SU-DHL-6 (cell line): Measurements from ENCODE around the gene NCBP3.

Experiments used
- CTCF ChIP-seq: fragments of 200-600 bp; sonication (generic); IDR thresholded peaks from one replicate; pipeline ENCODE4 v1.5.1; 2017; ENCODE audit warnings: antibody characterized with exemption, mild to moderate bottlenecking, low read length, moderate library complexity; ENCODE audit not compliant: insufficient read depth, poor library complexity, severe bottlenecking
- EZH2phosphoT487 ChIP-seq: fragments of 200-600 bp; sonication (generic), shearing (Covaris generic); conservative IDR thresholded peaks from 2 replicates; pipeline ENCODE4 v1.6.1; 2018; ENCODE audit warnings: mild to moderate bottlenecking, antibody characterized with exemption, low read length, moderate library complexity, mixed read lengths

- TF ChIP-seq CTCF (no peak), EZH2phosphoT487 (no peak)
These were observed 49.8 kb downstream of the NCBP3 start for GRCh38 chr17:3796110-3796821.
